LNCaP clone FGC (cell line): ENCODE results near the gene TOR2A.

ENCODE experiments used
- DNase-seq: peaks from one replicate; pipeline ENCODE4 v3.0.0-alpha.2; 2011; ENCODE audit warnings: low read depth
- H3K4me3 ChIP-seq: 2 replicates; pipeline ENCODE4 v1.5.1; 2011; ENCODE audit warnings: mild to moderate bottlenecking, low read depth, low read length, control low read depth
- TF ChIP-seq, protein P1 (sequence below): IDR thresholded peaks from 2 replicates; pipeline ENCODE4 v1.5.1; 2012; ENCODE audit warnings: mild to moderate bottlenecking; ENCODE audit not compliant: control insufficient read depth, insufficient read depth; ENCODE audit errors: extremely low read depth

The TOR2A gene

GRCh38 chr9:127724012-127724411 lies 11.1 kb downstream of the TOR2A start:
- DNase-seq: no peak
- H3K4me3 ChIP-seq: no peak overlapping the region
- TF ChIP-seq, protein P1, sequence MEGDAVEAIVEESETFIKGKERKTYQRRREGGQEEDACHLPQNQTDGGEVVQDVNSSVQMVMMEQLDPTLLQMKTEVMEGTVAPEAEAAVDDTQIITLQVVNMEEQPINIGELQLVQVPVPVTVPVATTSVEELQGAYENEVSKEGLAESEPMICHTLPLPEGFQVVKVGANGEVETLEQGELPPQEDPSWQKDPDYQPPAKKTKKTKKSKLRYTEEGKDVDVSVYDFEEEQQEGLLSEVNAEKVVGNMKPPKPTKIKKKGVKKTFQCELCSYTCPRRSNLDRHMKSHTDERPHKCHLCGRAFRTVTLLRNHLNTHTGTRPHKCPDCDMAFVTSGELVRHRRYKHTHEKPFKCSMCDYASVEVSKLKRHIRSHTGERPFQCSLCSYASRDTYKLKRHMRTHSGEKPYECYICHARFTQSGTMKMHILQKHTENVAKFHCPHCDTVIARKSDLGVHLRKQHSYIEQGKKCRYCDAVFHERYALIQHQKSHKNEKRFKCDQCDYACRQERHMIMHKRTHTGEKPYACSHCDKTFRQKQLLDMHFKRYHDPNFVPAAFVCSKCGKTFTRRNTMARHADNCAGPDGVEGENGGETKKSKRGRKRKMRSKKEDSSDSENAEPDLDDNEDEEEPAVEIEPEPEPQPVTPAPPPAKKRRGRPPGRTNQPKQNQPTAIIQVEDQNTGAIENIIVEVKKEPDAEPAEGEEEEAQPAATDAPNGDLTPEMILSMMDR: no peak

- TF ChIP-seq, protein P1: no peak
- H3K4me3 ChIP-seq: no peak overlapping the region
- no peak for DNase-seq
These were observed 11.7 kb downstream of the TOR2A start for GRCh38 chr9:127723444-127723843.

- TF ChIP-seq, protein P1: no peak
- DNase-seq: no peak
- no peak overlapping the region for H3K4me3 ChIP-seq
These were observed 12.1 kb downstream of the TOR2A start for GRCh38 chr9:127723013-127723412.

DNA sequence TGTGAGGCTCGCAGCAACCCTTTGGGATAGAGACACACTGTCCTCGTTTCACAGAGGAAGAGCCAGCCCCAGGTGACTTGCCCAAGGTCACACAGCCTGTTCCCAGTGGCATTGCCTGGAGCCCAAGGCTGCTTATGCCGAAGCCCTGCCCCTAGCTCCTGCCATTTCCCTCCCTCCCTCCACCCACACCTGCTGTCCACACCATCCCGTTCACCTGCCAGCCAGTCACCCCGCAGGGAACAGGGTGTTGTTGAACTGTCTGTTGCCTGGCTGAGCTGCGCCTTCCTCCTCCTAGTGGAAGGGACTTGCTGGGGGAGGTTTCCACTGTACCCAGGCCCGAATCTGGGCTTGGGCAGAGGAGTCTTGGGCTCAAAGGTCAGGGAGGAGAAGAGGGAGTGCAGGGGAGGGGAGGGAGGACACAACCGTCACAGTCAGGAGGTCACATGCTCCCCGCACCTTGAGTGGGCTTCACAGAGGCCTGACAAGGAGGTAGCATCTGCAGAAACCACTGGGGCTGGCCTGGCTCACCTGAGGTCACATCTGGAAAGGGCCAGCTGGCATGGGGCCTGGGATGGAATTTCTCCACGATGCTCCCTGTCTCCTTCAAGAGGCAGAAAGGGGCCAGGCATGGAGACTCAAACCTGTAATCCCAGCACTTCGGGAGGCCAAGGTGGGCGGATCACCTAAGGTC lies 12.9 kb downstream of the TOR2A start:
- no peak overlapping the region for H3K4me3 ChIP-seq
- TF ChIP-seq, protein P1: no peak
- no peak for DNase-seq

DNA sequence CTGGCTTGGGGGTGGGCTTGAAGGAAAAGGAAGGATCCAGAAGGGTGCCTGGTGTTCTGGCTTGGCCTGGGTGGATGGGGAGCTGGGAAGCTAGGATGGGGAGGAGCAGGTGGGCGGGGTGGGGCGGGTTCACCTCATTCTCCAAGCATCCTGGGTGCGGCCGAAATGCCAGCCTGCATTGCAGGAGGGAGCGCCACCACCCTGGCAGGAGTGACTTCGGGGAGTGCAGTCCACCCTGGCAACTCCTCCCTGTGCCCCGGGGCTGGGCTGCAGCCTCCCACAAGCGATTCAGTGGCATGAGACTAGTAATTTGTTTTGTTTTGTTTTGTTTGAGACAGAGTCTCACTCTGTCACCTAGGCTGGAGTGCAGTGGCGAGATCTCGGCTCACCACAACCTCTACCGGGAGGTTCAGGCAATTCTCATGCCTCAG lies 13.7 kb downstream of the TOR2A start:
- no peak for DNase-seq
- no peak overlapping the region for H3K4me3 ChIP-seq
- TF ChIP-seq, protein P1: no peak

GRCh38 chr9:127720865-127721227 lies 14.2 kb downstream of the TOR2A start:
- no peak overlapping the region for H3K4me3 ChIP-seq
- DNase-seq: no peak
- TF ChIP-seq, protein P1: no peak
